Lower leg skin (tissue), 4 donors: ENCODE results near the gene ST3GAL6. TPM values are rescaled to one million over a fixed set of nuclear protein-coding genes. Genes with fewer than 3 reads are reported as not detected.

Experiments used
- DNase-seq, 2 donors: peaks; one replicate each; pipeline ENCODE4 v3.0.0-alpha.2; 2019; ENCODE audit warnings: low spot score in 2 of 2
- H3K4me3 ChIP-seq: fragments of 200-600 bp; sonication (generic); 2 replicates; pipeline ENCODE4 v1.5.1; 2017; ENCODE audit warnings: mild to moderate bottlenecking, low read depth; ENCODE audit not compliant: poor library complexity, severe bottlenecking
- CTCF ChIP-seq, 3 donors: fragments of 450-650 bp; IDR thresholded peaks; one replicate each; pipeline ENCODE4 v1.5.1; 2016; ENCODE audit warnings: antibody characterized with exemption in 3 of 3, mild to moderate bottlenecking in 3 of 3, moderate library complexity in 2 of 3
- POLR2A ChIP-seq, 2 donors: fragments of 450-650 bp; IDR thresholded peaks; one replicate each; pipeline ENCODE4 v1.6.1; 2016 to 2017; ENCODE audit warnings: antibody characterized with exemption in 2 of 2, mild to moderate bottlenecking in 1 of 2, moderate library complexity in 1 of 2
- WGBS, 2 donors: methylation state at CpG; one replicate each; pipeline ENCODE4 v1.1.5; 2018; 5-methylcytosine and 5-hydroxymethylcytosine counted together
- intact Hi-C: fragments of 100-400 bp; cut with DNase I; formaldehyde crosslinking; loops from one replicate; pipeline ENCODE4 v1.15.0; 2023; ENCODE audit warnings: low total_unique reads
- total RNA-seq, 4 donors: library from RNA; depleted of rRNA; stranded (reverse); fragments of >200 nt; gene quantifications; one replicate each; pipeline ENCODE4 v1.1.0, GENCODE V29; 2016

The ST3GAL6 gene
- total RNA-seq, 4 donors from 2014 or later = 19.2 to 40.8 (median 24.3) TPM

DNA sequence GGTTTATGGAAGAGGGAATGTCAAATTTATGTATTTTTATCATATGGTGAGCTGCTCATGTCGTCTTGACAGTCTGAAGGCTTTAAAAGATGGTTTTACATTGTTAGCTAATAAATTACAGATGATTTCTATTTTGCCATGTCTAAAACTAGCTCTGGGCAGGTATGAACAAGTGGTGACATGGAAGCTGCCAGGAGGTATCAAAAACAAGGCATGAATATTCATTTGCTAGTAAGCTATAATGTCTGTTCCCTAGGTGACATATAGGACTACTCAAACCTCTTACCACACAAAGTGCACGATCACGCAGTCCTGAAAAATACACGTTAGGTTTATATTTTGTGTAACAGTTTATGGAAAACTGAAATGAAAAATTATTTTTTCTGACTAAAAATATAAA lies 34.8 kb downstream of the ST3GAL6 start:
- intact Hi-C loops = no loop called here
- H3K4me3 ChIP-seq = no peak overlapping the region
- no peak for DNase-seq
- 43 to 62% methylated on average over 4 of the region's 4 CpGs for WGBS, 2 donors
- TF ChIP-seq POLR2A (IDR thresholded peaks at IDR 0.05) (no peak), CTCF (IDR thresholded peaks at IDR 0.05) (no peak)

DNA sequence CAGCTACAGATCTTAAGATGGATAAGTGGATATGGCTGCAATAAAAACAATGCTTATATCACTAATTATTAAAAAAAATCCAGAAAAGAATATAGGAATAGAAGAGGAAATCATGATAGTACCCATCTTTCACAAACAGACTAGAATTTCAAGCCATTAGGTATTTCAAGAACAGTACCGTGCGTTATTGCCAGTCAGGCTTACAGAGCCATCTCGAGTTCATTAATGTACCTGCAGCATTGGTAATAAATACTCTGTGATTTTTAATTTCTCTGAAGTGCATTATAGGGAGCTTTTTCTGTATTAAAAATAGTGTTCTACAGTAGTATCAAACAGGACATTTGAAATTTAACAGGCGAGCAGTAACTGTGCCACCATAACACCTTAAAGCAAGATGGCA lies 35.7 kb downstream of the ST3GAL6 start:
- 82 to 84% methylated on average over 4 of the region's 4 CpGs for WGBS, 2 donors
- intact Hi-C loops = no loop called here
- DNase-seq = no peak
- TF ChIP-seq POLR2A (IDR thresholded peaks at IDR 0.05) = no peak
- TF ChIP-seq CTCF (IDR thresholded peaks at IDR 0.05) = no peak
- no peak overlapping the region for H3K4me3 ChIP-seq

DNA sequence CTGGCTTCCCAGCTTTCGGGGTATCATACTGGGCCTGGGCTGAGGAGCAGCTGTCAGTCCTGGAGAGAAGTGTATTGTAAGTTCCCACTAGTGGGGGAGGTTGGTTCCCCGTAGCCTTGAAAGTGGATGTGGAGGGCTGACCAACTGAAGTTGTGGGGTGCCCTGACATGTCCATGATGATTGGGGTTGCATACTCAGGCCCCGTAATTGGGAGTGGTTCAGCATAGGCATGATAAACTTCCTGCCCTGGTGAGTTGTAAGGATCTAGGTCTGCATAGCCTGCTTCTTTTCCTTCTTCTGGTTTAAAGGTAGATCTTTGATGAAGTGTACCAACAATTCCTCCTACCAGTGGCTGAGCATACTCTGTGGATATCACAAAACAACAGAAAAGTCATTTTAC lies 36.3 kb downstream of the ST3GAL6 start:
- WGBS, 2 donors = 69 to 78% methylated on average over 3 of the region's 3 CpGs
- no peak overlapping the region for H3K4me3 ChIP-seq
- intact Hi-C loops = no loop called here
- no peak for TF ChIP-seq CTCF (IDR thresholded peaks at IDR 0.05)
- no peak for TF ChIP-seq POLR2A (IDR thresholded peaks at IDR 0.05)
- no peak for DNase-seq

GRCh38 chr3:98800401-98800800 lies 37.3 kb downstream of the ST3GAL6 start:
- TF ChIP-seq CTCF (IDR thresholded peaks at IDR 0.05) (no peak), POLR2A (IDR thresholded peaks at IDR 0.05) (no peak)
- intact Hi-C loops = no loop called here
- 87 to 92% methylated on average over 3 of the region's 3 CpGs for WGBS, 2 donors

GRCh38 chr3:98801043-98801747 lies 38.1 kb downstream of the ST3GAL6 start:
- no peak for DNase-seq
- 92% methylated on average over 7 of the region's 7 CpGs for WGBS, 2 donors
- TF ChIP-seq POLR2A (IDR thresholded peaks at IDR 0.05) (no peak), CTCF (IDR thresholded peaks at IDR 0.05) (no peak)
- no peak overlapping the region for H3K4me3 ChIP-seq
- intact Hi-C loops = no loop called here

More at GRCh38 chr3:98800401-98800800, 37.3 kb downstream of the ST3GAL6 start:
- no peak overlapping the region for H3K4me3 ChIP-seq
- no peak for DNase-seq

GRCh38 chr3:98805571-98805970 lies 42.4 kb downstream of the ST3GAL6 start:
- 88 to 89% methylated on average over 6 of the region's 6 CpGs for WGBS, 2 donors
- TF ChIP-seq POLR2A (IDR thresholded peaks at IDR 0.05) (no peak), CTCF (IDR thresholded peaks at IDR 0.05) (no peak)
- intact Hi-C loops = loop anchor here (5.0 kb wide), 1 partner anchor 203 kb away; no protein-coding TSS in a partner anchor
- no peak overlapping the region for H3K4me3 ChIP-seq
- no peak for DNase-seq
